GM12872 (cell line): Measurements from ENCODE around the gene DAPK1.

Experiments
- CTCF ChIP-seq: IDR thresholded peaks from 3 replicates; pipeline ENCODE4 v1.5.1; 2011; ENCODE audit warnings: low read depth, mild to moderate bottlenecking, low read length, moderate library complexity; ENCODE audit not compliant: insufficient read depth

Gene DAPK1

GRCh38 chr9:87686520-87687090 lies 188.9 kb downstream of the DAPK1 start:
- no peak for TF ChIP-seq CTCF

- no peak for TF ChIP-seq CTCF
These were observed 189.5 kb downstream of the DAPK1 start for GRCh38 chr9:87687207-87687606.

GRCh38 chr9:87694236-87694755 lies 196.6 kb downstream of the DAPK1 start:
- TF ChIP-seq CTCF, result no peak

GRCh38 chr9:87695523-87695922 lies 197.9 kb downstream of the DAPK1 start:
- no peak for TF ChIP-seq CTCF

GRCh38 chr9:87696641-87697040 lies 199.0 kb downstream of the DAPK1 start:
- no peak for TF ChIP-seq CTCF

- TF ChIP-seq CTCF, result no peak
These were observed 200.6 kb downstream of the DAPK1 start for GRCh38 chr9:87698069-87698809.

- no peak for TF ChIP-seq CTCF
These were observed 202.2 kb downstream of the DAPK1 start for GRCh38 chr9:87699835-87700234.
